PFSK-1 (cell line): ENCODE results near the gene CTTNBP2.

Experiments
- POLR2AphosphoS5 ChIP-seq: IDR thresholded peaks from 2 replicates; pipeline ENCODE4 v1.6.1; 2012; ENCODE audit warnings: low read depth, mild to moderate bottlenecking, control low read depth, low read length, moderate library complexity
- REST ChIP-seq, 2 experiments: IDR thresholded peaks; 2 replicates each; pipeline versions ENCODE4 v1.6.1 to v1.8.0; 2011 to 2012; ENCODE audit warnings: low read depth in 2 of 2, low read length in 2 of 2, control low read depth in 1 of 2, inconsistent platforms in 1 of 2, mild to moderate bottlenecking in 1 of 2, moderate library complexity in 1 of 2; ENCODE audit not compliant: insufficient read depth in 1 of 2
- TAF1 ChIP-seq: IDR thresholded peaks from 2 replicates; pipeline ENCODE4 v1.6.1; 2012; ENCODE audit warnings: low read length, control low read depth, borderline replicate concordance; ENCODE audit not compliant: insufficient read depth

- TF ChIP-seq TAF1 (no peak), POLR2AphosphoS5 (no peak), REST (IDR thresholded peaks at IDR 0.05; ENCODE audit: insufficient read depth in 1 of 2, low read depth in 2 of 2, low read length in 2 of 2) (no peak)
These were observed 105.3 kb downstream of the CTTNBP2 start for GRCh38 chr7:117767951-117768350.
